Endothelial cell of umbilical vein (primary cell): Measurements from ENCODE around the gene PHYH. TPM values are rescaled to one million over a fixed set of nuclear protein-coding genes. Genes with fewer than 3 reads are reported as not detected.

Source experiments
- BruUV-seq: library from RNA; stranded (reverse); fragments of 400-500 nt; replicated peaks from 2 replicates; lab custom pipeline; 2021; lab: Mats Ljungman, UMichigan
- CTCF ChIA-PET: fragments of 300-600, 350-600 bp; sonication (Branson Sonifier 250); formaldehyde crosslinking; loops from one replicate; lab custom pipeline; 2021; ENCODE audit warnings: antibody characterized with exemption, inconsistent platforms; lab: Charles Lee
- POLR2A ChIA-PET: fragments of 300-600, 350-600 bp; sonication (Branson Sonifier 250); formaldehyde crosslinking; loops from one replicate; lab custom pipeline; 2021; ENCODE audit warnings: antibody characterized with exemption, inconsistent platforms; lab: Charles Lee
- DNase-seq: peaks from one replicate; pipeline ENCODE4 v3.0.0-alpha.2; 2011; ENCODE audit warnings: low read depth, low spot score
- FAIRE-seq: peaks from 2 replicates; lab custom pipeline; 2011; peaks lifted over from hg19 to GRCh38; lab: Jason Lieb, UNC
- H2AFZ ChIP-seq: 2 replicates; pipeline ENCODE4 v1.6.0; 2012; ENCODE audit warnings: low read depth, low read length, control low read depth, inconsistent platforms
- H3K27ac ChIP-seq: 2 replicates; pipeline ENCODE4 v1.5.1; 2011; ENCODE audit warnings: low read depth, mild to moderate bottlenecking, control low read depth, low read length, moderate library complexity; ENCODE audit not compliant: insufficient read depth
- H3K27me3 ChIP-seq, 2 experiments: 2 replicates each; pipeline versions ENCODE4 v1.6.0 to v1.6.1; 2011; ENCODE audit warnings: low read length in 2 of 2, mixed read lengths in 1 of 2; ENCODE audit not compliant: control insufficient read depth in 2 of 2, insufficient read depth in 2 of 2
- H3K36me3 ChIP-seq, 2 experiments: 2 replicates in 1 of 2; 3 replicates in 1 of 2; pipeline ENCODE4 v1.5.1; 2011; ENCODE audit warnings: low read length in 2 of 2, mild to moderate bottlenecking in 1 of 2, moderate library complexity in 1 of 2; ENCODE audit not compliant: control insufficient read depth in 2 of 2, insufficient read depth in 2 of 2; ENCODE audit errors: extremely low read depth in 1 of 2
- H3K4me1 ChIP-seq: 3 replicates; pipeline ENCODE4 v1.5.1; 2011; ENCODE audit warnings: mild to moderate bottlenecking, low read length; ENCODE audit not compliant: control insufficient read depth, insufficient read depth; ENCODE audit errors: extremely low read depth
- H3K4me2 ChIP-seq: 2 replicates; pipeline ENCODE4 v1.6.1; 2011; ENCODE audit warnings: low read length, control low read depth, mixed read lengths; ENCODE audit not compliant: insufficient read depth
- H3K4me3 ChIP-seq, 3 experiments: fragments of 200-600 bp in 1 of 3; sonication (generic), shearing (Covaris generic) in 1 of 3; replicated peaks in 1 of 3; 2 replicates each; pipeline ENCODE4 v1.5.1; 2011 to 2016; ENCODE audit warnings: control low read depth in 3 of 3, low read length in 3 of 3, mild to moderate bottlenecking in 2 of 3, inconsistent platforms in 1 of 3, low read depth in 1 of 3, moderate library complexity in 1 of 3; ENCODE audit not compliant: insufficient read depth in 1 of 3
- H3K79me2 ChIP-seq: 2 replicates; pipeline ENCODE4 v1.6.0; 2012; ENCODE audit warnings: low read length, inconsistent platforms; ENCODE audit not compliant: control insufficient read depth, insufficient read depth
- H3K9ac ChIP-seq: replicated peaks from 2 replicates; pipeline ENCODE3; 2011; ENCODE audit warnings: low read length, control low read depth; ENCODE audit not compliant: insufficient read depth; ENCODE audit errors: extremely low read depth
- H3K9me1 ChIP-seq: replicated peaks from 3 replicates; pipeline ENCODE4 v1.6.0; 2011; ENCODE audit warnings: mild to moderate bottlenecking, low read length; ENCODE audit not compliant: control insufficient read depth, insufficient read depth; ENCODE audit errors: extremely low read depth
- H3K9me3 ChIP-seq: replicated peaks from 2 replicates; pipeline ENCODE4 v1.5.1; 2012; ENCODE audit warnings: low read length, inconsistent platforms; ENCODE audit not compliant: control insufficient read depth, insufficient read depth
- H4K20me1 ChIP-seq: replicated peaks from 2 replicates; pipeline ENCODE3; 2011; ENCODE audit warnings: mild to moderate bottlenecking, low read length; ENCODE audit not compliant: control insufficient read depth, insufficient read depth; ENCODE audit errors: extremely low read depth
- FOS ChIP-seq: IDR thresholded peaks from 2 replicates; pipeline ENCODE4 v1.6.1; 2011; ENCODE audit warnings: mild to moderate bottlenecking, low read length, moderate library complexity, borderline replicate concordance; ENCODE audit not compliant: insufficient read depth
- GATA2 ChIP-seq: IDR thresholded peaks from 2 replicates; pipeline ENCODE4 v1.7.0; 2011; ENCODE audit warnings: low read depth, mild to moderate bottlenecking, moderate library complexity, mixed read lengths, low read length; ENCODE audit not compliant: insufficient read length, insufficient read depth
- JUN ChIP-seq: IDR thresholded peaks from 2 replicates; pipeline ENCODE4 v1.6.1; 2011; ENCODE audit warnings: borderline replicate concordance, low read depth; ENCODE audit not compliant: insufficient read length, insufficient read depth
- POLR2A ChIP-seq: IDR thresholded peaks from 2 replicates; pipeline ENCODE4 v1.6.1; 2012; ENCODE audit warnings: low read depth, mild to moderate bottlenecking, control low read depth, low read length
- POLR2AphosphoS5 ChIP-seq: IDR thresholded peaks from 2 replicates; pipeline ENCODE4 v1.6.1; 2012; ENCODE audit warnings: low read depth, mild to moderate bottlenecking, control low read depth, low read length, moderate library complexity; ENCODE audit not compliant: insufficient read depth
- dilution Hi-C: fragments of 300-500 bp; cut with MboI; formaldehyde crosslinking; loops from one replicate; pipeline ENCODE4 v1.15.0; 2019; ENCODE audit warnings: low sequenced_read_pairs; ENCODE audit not compliant: extremely low pct_ligation_motif_present
- intact Hi-C: fragments of 100-400 bp; cut with micrococcal nuclease; formaldehyde crosslinking; loops from one replicate; pipeline ENCODE4 v1.10.0; 2022
- polyA plus RNA-seq, 4 experiments: library from polyadenylated mRNA; depleted of rRNA in 3 of 4; stranded (reverse) in 3 of 4; unstranded in 1 of 4; fragments of >200 nt; gene quantifications; 2 replicates each; pipeline versions ENCODE4 v1.2.1 to v1.2.3, GENCODE V29; 2011 to 2012; ENCODE audit warnings: missing spikeins in 1 of 4
- total RNA-seq: library from RNA; stranded (reverse); gene quantifications from 2 replicates; pipeline ENCODE4 v1.2.3, GENCODE V29; 2021

The PHYH gene
- total and polyA plus RNA-seq, 2 donors (not counting 3 experiments of a cell fraction or from before 2014, with no cell fraction given) = 4.7 to 9.4 TPM

DNA sequence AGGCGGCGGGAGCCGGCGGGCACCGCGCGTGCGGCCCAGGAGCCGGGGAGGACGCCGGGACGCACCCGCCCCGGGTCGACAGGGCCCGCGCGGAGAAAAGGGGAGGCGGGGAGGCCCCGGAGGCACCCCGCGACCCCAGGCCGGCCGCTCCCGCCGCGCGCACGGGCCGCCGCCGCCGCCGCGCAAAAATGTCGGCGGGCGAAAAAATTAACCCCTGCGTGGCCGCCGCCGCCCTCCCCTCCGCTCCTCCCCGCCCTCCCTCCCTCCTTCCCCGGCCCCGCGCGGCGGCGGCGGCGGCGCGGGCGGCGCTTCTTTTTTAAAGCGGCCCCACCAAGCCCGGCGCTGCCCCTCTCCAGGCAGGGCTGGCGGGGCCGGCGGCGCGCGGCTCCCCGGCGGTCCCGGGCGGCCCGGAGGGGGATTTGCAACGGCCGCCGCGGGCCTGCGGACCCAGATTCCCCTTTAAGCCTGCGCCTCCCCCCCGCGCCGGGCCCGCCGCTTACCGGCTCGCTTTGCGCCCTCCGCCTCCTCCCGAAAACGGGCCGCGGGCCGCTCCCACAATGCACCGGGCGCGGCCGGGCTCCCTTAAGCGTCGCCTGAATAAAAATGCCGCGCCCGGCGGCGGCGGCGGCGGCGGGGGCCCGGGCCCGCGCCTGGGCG is 47.8 kb upstream of the PHYH start:
- no peaks in the 10 kb centered on the region for H3K9me1 ChIP-seq
- TF ChIP-seq POLR2A (peak; percentile 20), FOS (no peak), GATA2 (no peak), POLR2AphosphoS5 (peak; percentile 39)
- peaks cover 0 to 2% of the 10 kb centered on the region in 2 experiments for H3K36me3 ChIP-seq
- H3K27me3 ChIP-seq = peaks cover 23 to 30% of the 10 kb centered on the region in 2 experiments
- H2AFZ ChIP-seq = no peak overlapping the region
- no TSS peak for BruUV-seq
- FAIRE-seq = peak; percentile 15
- H3K27ac ChIP-seq = peak overlapping the region; percentile 65
- H3K4me1 ChIP-seq = peaks cover 24% of the 10 kb centered on the region
- H3K79me2 ChIP-seq = peaks cover 38% of the 10 kb centered on the region
- no peaks in the 10 kb centered on the region for H4K20me1 ChIP-seq
- no peak overlapping the region for H3K4me2 ChIP-seq
- H3K4me3 ChIP-seq = peak overlapping the region in 2 of 3 experiments; percentile 82 to 84
- ChIA-PET CTCF (no interaction called here), POLR2A (no interaction called here)
- DNase-seq = peak; percentile 58
- intact Hi-C loops = loop anchor here (2.0 to 5.0 kb wide), 2 partner anchors 180 to 187 kb away; partner anchors contain the start of genes BEND7 and MCM10
- no peaks in the 10 kb centered on the region for H3K9me3 ChIP-seq
- dilution Hi-C loops = no loop called here
- H3K9ac ChIP-seq = peak overlapping the region; percentile 87

DNA sequence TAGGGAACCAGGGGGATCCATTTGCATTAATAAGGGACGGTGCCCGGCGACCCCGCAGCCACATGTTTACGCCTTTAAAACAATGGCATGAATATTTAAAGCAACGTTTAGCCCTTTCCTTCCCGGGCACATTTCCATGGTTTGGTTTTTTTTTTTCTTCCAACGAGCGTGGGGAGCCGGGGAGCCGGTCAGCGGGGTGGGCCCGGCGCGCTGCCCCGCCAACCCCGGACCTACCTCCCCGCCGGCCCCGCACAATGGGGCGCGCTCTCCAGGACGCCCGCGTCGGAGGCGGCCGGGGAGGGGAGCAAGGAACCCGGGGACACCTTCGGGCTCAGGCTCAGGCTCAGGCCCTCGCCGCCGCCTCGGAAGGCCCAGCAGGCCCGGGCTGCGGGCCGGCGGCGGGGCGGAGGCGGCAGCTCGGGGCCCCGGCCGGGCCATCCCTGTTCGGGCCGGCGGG is 47.2 kb upstream of the PHYH start:
- CTCF ChIA-PET = no interaction called here
- Histone ChIP-seq H4K20me1 (no peaks in the 10 kb centered on the region), H3K79me2 (peaks cover 42% of the 10 kb centered on the region)

More for the DNA sequence above, 47.2 kb upstream of the PHYH start:
- Histone ChIP-seq H3K36me3 (peaks cover 0 to 2% of the 10 kb centered on the region in 2 experiments), H3K4me3 (peak overlapping the region; percentile 40 to 84 (median 82)), H3K27me3 (peaks cover 18 to 24% of the 10 kb centered on the region in 2 experiments), H3K4me2 (peak overlapping the region; percentile 84), H2AFZ (no peak overlapping the region), H3K4me1 (peaks cover 24% of the 10 kb centered on the region), H3K27ac (peak overlapping the region; percentile 65), H3K9me3 (no peaks in the 10 kb centered on the region), H3K9ac (peak overlapping the region; percentile 87), H3K9me1 (no peaks in the 10 kb centered on the region)
- DNase-seq (peak; percentile 39), FAIRE-seq (no peak)
- POLR2A ChIA-PET = no interaction called here
- no peak for TF ChIP-seq GATA2
- TF ChIP-seq JUN = no peak
- no TSS peak for BruUV-seq
- dilution Hi-C loops = no loop called here
- intact Hi-C loops = loop anchor here (5.0 kb wide), 1 partner anchor 180 kb away; the partner anchor contains the start of gene BEND7
